Measurements from ENCODE around the gene ATP11B.

DNA sequence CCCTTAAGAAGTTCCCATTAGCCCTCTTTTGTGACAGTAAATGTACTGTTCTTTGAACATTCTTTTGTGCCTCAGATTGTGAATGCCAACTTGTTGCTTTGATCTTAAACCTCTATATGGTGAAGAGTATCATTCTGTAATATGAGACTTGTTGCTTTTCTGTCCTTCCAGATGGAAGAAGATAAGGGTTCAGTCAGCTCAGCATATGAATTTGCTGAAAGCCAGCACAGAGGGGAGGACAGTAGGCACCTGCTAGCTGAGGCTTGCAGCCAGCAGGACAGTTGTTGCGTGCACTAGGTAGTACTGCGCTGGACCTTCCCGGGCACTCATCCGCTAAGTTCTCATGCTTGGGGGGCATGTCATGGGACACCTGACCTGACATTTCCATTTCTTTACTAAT is 112.3 kb downstream of the ATP11B start:
- TF ChIP-seq, protein P1, sequence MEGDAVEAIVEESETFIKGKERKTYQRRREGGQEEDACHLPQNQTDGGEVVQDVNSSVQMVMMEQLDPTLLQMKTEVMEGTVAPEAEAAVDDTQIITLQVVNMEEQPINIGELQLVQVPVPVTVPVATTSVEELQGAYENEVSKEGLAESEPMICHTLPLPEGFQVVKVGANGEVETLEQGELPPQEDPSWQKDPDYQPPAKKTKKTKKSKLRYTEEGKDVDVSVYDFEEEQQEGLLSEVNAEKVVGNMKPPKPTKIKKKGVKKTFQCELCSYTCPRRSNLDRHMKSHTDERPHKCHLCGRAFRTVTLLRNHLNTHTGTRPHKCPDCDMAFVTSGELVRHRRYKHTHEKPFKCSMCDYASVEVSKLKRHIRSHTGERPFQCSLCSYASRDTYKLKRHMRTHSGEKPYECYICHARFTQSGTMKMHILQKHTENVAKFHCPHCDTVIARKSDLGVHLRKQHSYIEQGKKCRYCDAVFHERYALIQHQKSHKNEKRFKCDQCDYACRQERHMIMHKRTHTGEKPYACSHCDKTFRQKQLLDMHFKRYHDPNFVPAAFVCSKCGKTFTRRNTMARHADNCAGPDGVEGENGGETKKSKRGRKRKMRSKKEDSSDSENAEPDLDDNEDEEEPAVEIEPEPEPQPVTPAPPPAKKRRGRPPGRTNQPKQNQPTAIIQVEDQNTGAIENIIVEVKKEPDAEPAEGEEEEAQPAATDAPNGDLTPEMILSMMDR (IDR thresholded peaks at IDR 0.05; ENCODE audit: insufficient read depth, low read length, poor library complexity, severe bottlenecking), result no peak
- TF ChIP-seq EZH2phosphoT487 (conservative IDR thresholded peaks at IDR 0.05; ENCODE audit: low read length), result no peak
